ENCODE results near the gene GTPBP4.

Gene GTPBP4

DNA sequence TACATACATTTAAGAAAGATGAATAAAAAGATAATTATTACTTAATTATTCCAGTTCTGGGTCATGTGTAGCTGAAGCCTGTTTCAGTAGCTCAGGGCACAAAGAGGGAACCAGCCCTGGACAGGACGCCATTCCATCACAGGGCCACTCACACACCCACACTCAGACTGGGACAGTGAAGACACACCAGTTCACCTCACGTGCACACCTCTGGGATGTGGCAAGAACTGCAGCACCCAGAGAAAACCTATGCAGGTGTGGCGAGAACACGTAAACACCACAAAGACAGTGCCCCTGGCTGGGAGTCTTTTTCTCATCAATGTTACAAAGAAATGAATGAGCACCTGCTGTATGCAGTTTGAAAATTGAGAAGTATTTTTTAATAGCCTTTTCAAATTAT lies 62.3 kb downstream of the GTPBP4 start:
- H3K4me3 ChIP-seq (ENCODE audit: low read depth, low read length): peak overlapping the region; percentile 82
- TF ChIP-seq, protein P1, sequence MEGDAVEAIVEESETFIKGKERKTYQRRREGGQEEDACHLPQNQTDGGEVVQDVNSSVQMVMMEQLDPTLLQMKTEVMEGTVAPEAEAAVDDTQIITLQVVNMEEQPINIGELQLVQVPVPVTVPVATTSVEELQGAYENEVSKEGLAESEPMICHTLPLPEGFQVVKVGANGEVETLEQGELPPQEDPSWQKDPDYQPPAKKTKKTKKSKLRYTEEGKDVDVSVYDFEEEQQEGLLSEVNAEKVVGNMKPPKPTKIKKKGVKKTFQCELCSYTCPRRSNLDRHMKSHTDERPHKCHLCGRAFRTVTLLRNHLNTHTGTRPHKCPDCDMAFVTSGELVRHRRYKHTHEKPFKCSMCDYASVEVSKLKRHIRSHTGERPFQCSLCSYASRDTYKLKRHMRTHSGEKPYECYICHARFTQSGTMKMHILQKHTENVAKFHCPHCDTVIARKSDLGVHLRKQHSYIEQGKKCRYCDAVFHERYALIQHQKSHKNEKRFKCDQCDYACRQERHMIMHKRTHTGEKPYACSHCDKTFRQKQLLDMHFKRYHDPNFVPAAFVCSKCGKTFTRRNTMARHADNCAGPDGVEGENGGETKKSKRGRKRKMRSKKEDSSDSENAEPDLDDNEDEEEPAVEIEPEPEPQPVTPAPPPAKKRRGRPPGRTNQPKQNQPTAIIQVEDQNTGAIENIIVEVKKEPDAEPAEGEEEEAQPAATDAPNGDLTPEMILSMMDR (IDR thresholded peaks at IDR 0.05; ENCODE audit: low read depth, low read length, missing control alignments): no peak
- DNase-seq (ENCODE audit: low read depth): no peak
- in situ Hi-C loops (cut with HindIII; ENCODE audit: low sequenced_read_pairs): no loop called here

DNA sequence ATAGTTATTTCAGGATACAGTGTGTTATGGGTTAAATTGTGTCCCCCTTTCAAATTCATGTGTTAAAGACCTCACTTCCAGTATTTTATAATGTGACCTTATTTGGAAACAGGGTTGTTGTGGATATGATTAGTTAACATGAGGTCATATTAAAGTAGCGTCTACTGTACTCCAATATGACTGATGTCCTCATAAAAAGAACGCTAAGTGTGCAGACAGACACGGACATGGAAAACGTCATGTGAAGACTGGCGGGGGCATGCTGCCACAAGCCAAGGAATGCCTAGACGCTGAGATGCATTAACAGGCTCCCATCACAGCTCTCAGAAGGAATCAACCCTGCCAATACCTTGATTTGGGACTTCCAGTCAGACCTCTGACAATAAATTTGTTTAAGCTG lies 66.5 kb downstream of the GTPBP4 start:
- in situ Hi-C loops (cut with HindIII; ENCODE audit: low sequenced_read_pairs): no loop called here
- TF ChIP-seq, protein P1 (IDR thresholded peaks at IDR 0.05; ENCODE audit: low read depth, low read length, missing control alignments): no peak
- DNase-seq (ENCODE audit: low read depth): no peak
- peak overlapping the region; percentile 78 for H3K4me3 ChIP-seq (ENCODE audit: low read depth, low read length)

DNA sequence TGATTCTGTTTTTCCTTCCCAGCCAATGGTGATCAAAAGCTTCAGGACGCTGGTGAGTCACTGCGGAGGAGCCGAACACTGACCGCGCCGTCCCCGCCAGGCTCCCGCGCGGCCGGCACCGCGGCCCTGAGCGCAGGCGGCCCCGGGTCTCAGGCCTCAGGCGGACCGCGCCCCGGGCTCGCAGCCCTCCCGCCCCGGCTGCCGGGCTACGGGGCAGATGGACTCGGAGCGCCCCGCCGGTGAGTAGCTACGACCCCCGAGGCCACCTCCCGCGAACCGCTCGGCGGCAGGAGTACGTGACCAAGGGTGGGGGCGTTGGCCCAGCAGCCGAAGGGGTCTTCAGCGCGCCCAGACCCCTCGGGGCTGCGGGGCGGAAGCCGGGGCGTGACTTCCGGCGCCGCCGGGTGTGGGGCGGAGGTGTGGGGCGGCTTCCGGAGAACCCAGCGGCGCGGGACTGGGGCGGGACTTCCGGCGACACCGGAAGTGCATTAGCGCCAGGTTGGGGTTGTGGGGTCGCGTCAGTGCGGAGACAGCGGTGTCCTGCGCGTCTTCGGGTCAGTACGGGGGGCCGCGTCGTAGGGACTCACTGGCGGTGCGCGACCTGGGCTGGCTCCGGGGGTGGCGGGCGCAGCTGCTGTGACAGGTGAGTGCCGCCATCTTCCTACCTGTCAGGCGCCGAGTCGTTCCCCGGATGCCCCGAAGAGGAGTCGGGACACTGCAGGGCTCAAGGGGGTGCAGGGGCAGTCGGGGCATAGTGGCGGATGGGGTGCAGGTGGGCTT lies 68.3 kb downstream of the GTPBP4 start, which contains the start of gene WDR37:
Gene WDR37 (plus strand): TSS at position 60 of the 780 bp plus-strand sequence. CDS start 15,771 bp downstream, outside the sequence.
- DNase-seq (ENCODE audit: low read depth): peak; percentile 76
- in situ Hi-C loops (cut with HindIII; ENCODE audit: low sequenced_read_pairs): no loop called here
- TF ChIP-seq, protein P1 (IDR thresholded peaks at IDR 0.05; ENCODE audit: low read depth, low read length, missing control alignments): no peak
- H3K4me3 ChIP-seq (ENCODE audit: low read depth, low read length): peak within 1 kb of the TSS; percentile 78

DNA sequence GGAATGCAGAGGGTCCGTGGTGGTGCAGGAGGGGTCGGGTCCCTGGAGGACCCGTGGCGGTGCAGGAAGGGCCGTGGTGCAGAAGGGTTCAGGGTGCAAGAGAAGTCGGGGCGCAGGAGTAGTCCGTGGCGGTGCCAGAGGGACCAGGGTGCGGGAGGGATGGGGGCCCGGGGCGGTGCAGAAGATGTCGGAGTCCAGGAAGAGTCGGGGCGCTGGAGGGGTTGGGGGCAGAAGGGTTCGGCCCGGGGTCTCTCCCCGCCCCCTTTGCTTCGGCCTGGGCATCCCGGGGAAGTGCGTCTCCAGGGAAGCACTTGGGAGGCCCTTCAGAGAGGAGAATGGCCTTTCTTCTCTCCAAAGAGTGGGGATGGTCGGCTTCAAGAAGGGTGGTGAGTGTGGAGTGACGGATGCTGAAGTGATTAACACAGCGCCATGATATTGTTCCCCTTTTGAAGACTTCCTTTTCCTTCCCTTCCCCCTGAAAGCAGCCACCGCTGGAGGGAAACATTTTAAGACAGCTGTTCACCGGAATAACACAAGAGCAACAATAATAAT lies 68.9 kb downstream of the GTPBP4 start:
- DNase-seq (ENCODE audit: low read depth): no peak
- TF ChIP-seq, protein P1 (IDR thresholded peaks at IDR 0.05; ENCODE audit: low read depth, low read length, missing control alignments): no peak
- in situ Hi-C loops (cut with HindIII; ENCODE audit: low sequenced_read_pairs): no loop called here
- H3K4me3 ChIP-seq (ENCODE audit: low read depth, low read length): peak overlapping the region; percentile 78

DNA sequence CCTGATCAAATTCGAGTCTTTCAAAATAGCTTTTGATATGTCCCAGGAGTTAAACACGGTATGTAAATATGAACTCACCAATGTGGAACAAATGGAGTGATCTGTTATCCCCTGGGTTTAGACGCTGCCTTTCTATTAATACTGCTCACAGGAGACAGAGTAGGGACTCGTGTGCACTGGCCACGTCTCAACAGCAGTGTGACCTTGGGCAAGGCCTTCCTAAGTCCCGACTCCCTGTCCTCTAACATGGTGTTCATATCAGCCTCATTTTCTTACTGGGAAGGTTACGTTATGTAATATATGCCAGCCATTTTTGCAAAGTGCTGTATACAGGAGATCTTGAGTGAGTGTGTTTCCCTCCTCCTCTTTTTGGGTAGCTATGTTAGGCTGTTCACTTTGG lies 69.8 kb downstream of the GTPBP4 start:
- H3K4me3 ChIP-seq (ENCODE audit: low read depth, low read length): no peak overlapping the region
- no peak for DNase-seq (ENCODE audit: low read depth)
- TF ChIP-seq, protein P1 (IDR thresholded peaks at IDR 0.05; ENCODE audit: low read depth, low read length, missing control alignments): no peak
- in situ Hi-C loops (cut with HindIII; ENCODE audit: low sequenced_read_pairs): no loop called here

DNA sequence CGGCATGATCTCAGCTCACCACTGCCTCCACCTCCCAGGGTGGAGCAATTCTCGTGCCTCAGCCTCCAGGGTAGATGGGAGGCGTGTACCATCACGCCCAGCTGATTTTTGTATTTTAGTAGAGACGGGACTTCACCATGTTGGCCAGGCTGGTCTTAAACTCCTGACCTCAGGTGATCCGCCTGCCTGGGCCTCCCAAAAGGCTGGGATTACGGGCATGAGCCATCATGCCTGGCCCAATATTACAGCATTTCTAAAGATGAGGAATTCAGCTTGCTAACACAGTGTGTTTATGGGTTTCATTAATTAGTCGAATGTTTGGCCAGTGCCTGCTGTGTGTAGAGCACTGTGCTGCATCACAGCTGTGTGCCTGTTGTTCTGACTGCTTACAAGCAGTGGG lies 71.7 kb downstream of the GTPBP4 start:
- DNase-seq (ENCODE audit: low read depth): no peak
- TF ChIP-seq, protein P1 (IDR thresholded peaks at IDR 0.05; ENCODE audit: low read depth, low read length, missing control alignments): no peak
- no peak overlapping the region for H3K4me3 ChIP-seq (ENCODE audit: low read depth, low read length)
- in situ Hi-C loops (cut with HindIII; ENCODE audit: low sequenced_read_pairs): no loop called here

Measured in astrocyte of the cerebellum (primary cell).